ENCODE measurements around the gene PZP. TPM values are rescaled to one million over a fixed set of nuclear protein-coding genes. Genes with fewer than 3 reads are reported as not detected.

PZP gene
- total and polyA plus RNA-seq, 4 donors: 0.61 to 4.6 (median 2.2) TPM

DNA sequence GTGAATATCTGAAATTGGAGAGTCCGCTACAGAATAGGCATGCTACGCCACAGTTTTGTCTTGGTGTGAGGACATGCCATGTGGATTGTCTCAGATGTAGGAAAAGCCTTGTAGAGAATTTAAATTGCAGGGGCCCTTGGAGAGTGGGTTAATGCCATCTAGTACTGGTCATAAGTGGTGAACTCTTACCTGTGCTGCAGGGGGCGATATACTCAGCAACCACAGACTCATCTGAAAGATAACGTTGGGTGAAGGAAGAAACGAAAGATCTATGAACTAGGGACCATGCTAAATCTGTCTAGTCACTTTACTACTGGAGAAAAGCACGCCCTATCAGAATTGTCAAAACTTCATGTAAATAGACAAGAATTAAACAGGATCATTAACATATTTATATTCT is 58.8 kb downstream of the PZP start:
- Histone ChIP-seq H3K27ac (ENCODE audit: low read depth in 1 of 2, low read length in 1 of 2) (no peak overlapping the region), H3K4me1 (ENCODE audit: control insufficient read depth in 5 of 5, insufficient read depth in 5 of 5, low read length in 5 of 5) (peaks cover 0 to 15% (median 0%) of the 10 kb centered on the region in 5 donors), H3K36me3 (ENCODE audit: control insufficient read depth in 4 of 4, insufficient read depth in 4 of 4, low read length in 4 of 4) (no peaks in the 10 kb centered on the region), H3K27me3 (ENCODE audit: control insufficient read depth in 3 of 3, insufficient read depth in 3 of 3, low read length in 2 of 3) (no peaks in the 10 kb centered on the region), H3K9ac (ENCODE audit: insufficient read depth in 1 of 2, low read length in 2 of 2) (no peak overlapping the region), H3K4me3 (no peak overlapping the region), H3K9me3 (ENCODE audit: control insufficient read depth in 4 of 4, insufficient read depth in 3 of 4, low read length in 3 of 4) (peaks cover 0 to 3% (median 0%) of the 10 kb centered on the region in 4 donors)
- 91% methylated on average over 6 of the region's 6 CpGs for WGBS, 2 donors
- TF ChIP-seq, protein P1, sequence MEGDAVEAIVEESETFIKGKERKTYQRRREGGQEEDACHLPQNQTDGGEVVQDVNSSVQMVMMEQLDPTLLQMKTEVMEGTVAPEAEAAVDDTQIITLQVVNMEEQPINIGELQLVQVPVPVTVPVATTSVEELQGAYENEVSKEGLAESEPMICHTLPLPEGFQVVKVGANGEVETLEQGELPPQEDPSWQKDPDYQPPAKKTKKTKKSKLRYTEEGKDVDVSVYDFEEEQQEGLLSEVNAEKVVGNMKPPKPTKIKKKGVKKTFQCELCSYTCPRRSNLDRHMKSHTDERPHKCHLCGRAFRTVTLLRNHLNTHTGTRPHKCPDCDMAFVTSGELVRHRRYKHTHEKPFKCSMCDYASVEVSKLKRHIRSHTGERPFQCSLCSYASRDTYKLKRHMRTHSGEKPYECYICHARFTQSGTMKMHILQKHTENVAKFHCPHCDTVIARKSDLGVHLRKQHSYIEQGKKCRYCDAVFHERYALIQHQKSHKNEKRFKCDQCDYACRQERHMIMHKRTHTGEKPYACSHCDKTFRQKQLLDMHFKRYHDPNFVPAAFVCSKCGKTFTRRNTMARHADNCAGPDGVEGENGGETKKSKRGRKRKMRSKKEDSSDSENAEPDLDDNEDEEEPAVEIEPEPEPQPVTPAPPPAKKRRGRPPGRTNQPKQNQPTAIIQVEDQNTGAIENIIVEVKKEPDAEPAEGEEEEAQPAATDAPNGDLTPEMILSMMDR (IDR thresholded peaks at IDR 0.05; ENCODE audit: control extremely low read depth, extremely low read depth): no peak
- ATAC-seq (ENCODE audit: insufficient read depth, low FRiP score): no peak
- DNase-seq: no peak

DNA sequence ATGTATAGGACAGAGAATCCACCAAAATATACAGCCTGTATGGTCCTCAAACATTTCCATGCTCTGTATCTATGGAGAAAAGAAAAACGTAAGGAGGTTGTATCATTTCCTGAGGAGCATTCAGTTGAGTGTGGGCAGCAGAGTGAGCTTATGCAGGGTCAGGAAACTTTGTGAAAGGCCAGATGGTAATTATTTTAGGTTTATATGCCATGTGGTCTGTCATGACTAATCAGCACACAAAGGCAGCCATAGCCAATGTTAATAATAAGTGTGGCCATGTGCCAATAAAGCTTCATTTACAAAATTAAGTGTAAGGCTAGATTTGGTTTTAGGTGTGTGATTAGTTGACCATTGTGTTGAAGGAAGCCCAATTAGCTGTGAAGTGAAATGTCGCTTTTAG is 59.3 kb downstream of the PZP start:
- Histone ChIP-seq H3K27me3 (ENCODE audit: control insufficient read depth in 3 of 3, insufficient read depth in 3 of 3, low read length in 2 of 3) (no peaks in the 10 kb centered on the region), H3K9ac (ENCODE audit: insufficient read depth in 1 of 2, low read length in 2 of 2) (no peak overlapping the region), H3K4me1 (ENCODE audit: control insufficient read depth in 5 of 5, insufficient read depth in 5 of 5, low read length in 5 of 5) (peaks cover 0 to 15% (median 0%) of the 10 kb centered on the region in 5 donors), H3K36me3 (ENCODE audit: control insufficient read depth in 4 of 4, insufficient read depth in 4 of 4, low read length in 4 of 4) (peaks cover 0 to under 1% (median 0%) of the 10 kb centered on the region in 4 donors), H3K9me3 (ENCODE audit: control insufficient read depth in 4 of 4, insufficient read depth in 3 of 4, low read length in 3 of 4) (peaks cover 0 to 4% (median 1%) of the 10 kb centered on the region in 4 donors), H3K4me3 (no peak overlapping the region), H3K27ac (ENCODE audit: low read depth in 1 of 2, low read length in 1 of 2) (no peak overlapping the region)
- DNase-seq (peak in 2 of 3 donors; percentile 12 to 23), ATAC-seq (ENCODE audit: insufficient read depth, low FRiP score) (no peak)
- WGBS, 2 donors: 76 to 89% methylated on average over 2 of the region's 2 CpGs
- TF ChIP-seq, protein P1 (IDR thresholded peaks at IDR 0.05; ENCODE audit: control extremely low read depth, extremely low read depth): no peak

DNA sequence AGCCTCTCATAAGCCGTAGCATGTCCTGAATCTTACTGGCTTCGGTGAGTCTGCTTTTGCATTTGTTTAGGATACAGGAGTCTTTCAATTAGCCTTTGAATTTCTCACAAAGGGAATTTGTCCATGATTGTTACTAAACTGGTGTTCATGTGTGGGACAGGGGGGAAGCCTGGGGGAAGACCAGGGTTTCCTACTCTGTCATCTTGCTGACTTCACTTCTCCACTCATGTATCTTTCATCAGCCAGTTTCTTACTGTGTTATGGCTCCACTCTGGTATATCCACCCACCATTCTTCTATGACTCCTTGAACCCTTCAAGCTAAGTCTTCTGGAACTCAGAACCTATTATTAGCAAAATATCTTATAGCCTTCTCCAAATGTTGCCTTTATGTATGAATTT is 60.7 kb downstream of the PZP start:
- DNase-seq (no peak), ATAC-seq (ENCODE audit: insufficient read depth, low FRiP score) (no peak)
- H3K9me3 ChIP-seq (ENCODE audit: control insufficient read depth in 4 of 4, insufficient read depth in 3 of 4, low read length in 3 of 4): peaks cover 0 to 4% (median 1%) of the 10 kb centered on the region in 4 donors
- 93 to 97% methylated on average over 2 of the region's 2 CpGs for WGBS, 2 donors
- H3K4me3 ChIP-seq: no peak overlapping the region
- peaks cover 0 to 5% (median 0%) of the 10 kb centered on the region in 4 donors for H3K36me3 ChIP-seq (ENCODE audit: control insufficient read depth in 4 of 4, insufficient read depth in 4 of 4, low read length in 4 of 4)
- TF ChIP-seq, protein P1 (IDR thresholded peaks at IDR 0.05; ENCODE audit: control extremely low read depth, extremely low read depth): no peak
- no peaks in the 10 kb centered on the region for H3K27me3 ChIP-seq (ENCODE audit: control insufficient read depth in 3 of 3, insufficient read depth in 3 of 3, low read length in 2 of 3)
- H3K27ac ChIP-seq (ENCODE audit: low read depth in 1 of 2, low read length in 1 of 2): no peak overlapping the region
- H3K4me1 ChIP-seq (ENCODE audit: control insufficient read depth in 5 of 5, insufficient read depth in 5 of 5, low read length in 5 of 5): peaks cover 0 to 15% (median 0%) of the 10 kb centered on the region in 5 donors
- no peak overlapping the region for H3K9ac ChIP-seq (ENCODE audit: insufficient read depth in 1 of 2, low read length in 2 of 2)

DNA sequence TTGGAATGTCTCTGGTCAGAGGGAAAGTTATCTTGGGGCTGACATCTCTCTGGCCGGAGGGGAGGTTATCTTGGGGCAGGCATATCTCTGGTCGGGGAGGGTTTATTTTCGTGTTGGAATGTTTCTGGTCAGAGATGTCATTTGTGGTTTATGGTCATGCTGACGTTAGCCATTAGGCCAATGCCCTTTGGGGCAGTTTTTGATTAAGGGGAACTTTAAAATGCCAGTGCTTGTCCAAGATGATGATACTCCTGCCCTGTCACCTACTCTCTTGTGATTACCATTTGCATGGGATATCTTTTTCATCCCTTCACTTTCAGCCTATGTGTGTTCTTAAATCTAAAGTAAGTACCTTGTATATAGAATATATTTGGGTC is 63.5 kb downstream of the PZP start:
- ATAC-seq (ENCODE audit: insufficient read depth, low FRiP score) (no peak), DNase-seq (no peak)
- Histone ChIP-seq H3K9ac (ENCODE audit: insufficient read depth in 1 of 2, low read length in 2 of 2) (no peak overlapping the region), H3K36me3 (ENCODE audit: control insufficient read depth in 4 of 4, insufficient read depth in 4 of 4, low read length in 4 of 4) (peaks cover 0 to 5% (median 0%) of the 10 kb centered on the region in 4 donors), H3K27me3 (ENCODE audit: control insufficient read depth in 3 of 3, insufficient read depth in 3 of 3, low read length in 2 of 3) (no peaks in the 10 kb centered on the region), H3K27ac (ENCODE audit: low read depth in 1 of 2, low read length in 1 of 2) (no peak overlapping the region), H3K4me1 (ENCODE audit: control insufficient read depth in 5 of 5, insufficient read depth in 5 of 5, low read length in 5 of 5) (peaks cover 0 to 12% (median 0%) of the 10 kb centered on the region in 5 donors), H3K9me3 (ENCODE audit: control insufficient read depth in 4 of 4, insufficient read depth in 3 of 4, low read length in 3 of 4) (peaks cover 0 to 4% (median 3%) of the 10 kb centered on the region in 4 donors), H3K4me3 (no peak overlapping the region)
- WGBS, 2 donors: 67 to 86% methylated on average over 4 of the region's 4 CpGs
- TF ChIP-seq, protein P1 (IDR thresholded peaks at IDR 0.05; ENCODE audit: control extremely low read depth, extremely low read depth): no peak
